A673 (cell line): ENCODE measurements around the gene FGF16. TPM values are rescaled to one million over a fixed set of nuclear protein-coding genes. Genes with fewer than 3 reads are reported as not detected.

ENCODE experiments used
- BruUV-seq: library from RNA; stranded (reverse); fragments of 400-500 nt; replicated peaks from 2 replicates; lab custom pipeline; 2021; lab: Mats Ljungman, UMichigan
- CTCF ChIA-PET: fragments of 300-600 bp; sonication (Branson Sonifier 250); formaldehyde crosslinking; loops from one replicate; lab custom pipeline; 2022; ENCODE audit warnings: antibody characterized with exemption; lab: Charles Lee
- POLR2A ChIA-PET: fragments of 300-600 bp; sonication (Branson Sonifier 250); formaldehyde crosslinking; loops from one replicate; lab custom pipeline; 2022; ENCODE audit warnings: antibody characterized with exemption; ENCODE audit not compliant: low non-redundant PET; lab: Charles Lee
- DNase-seq: peaks from one replicate; pipeline ENCODE4 v3.0.0-alpha.2; 2015; ENCODE audit warnings: low spot score
- H3K27ac ChIP-seq: fragments of 200-600 bp; sonication (generic); 2 replicates; pipeline ENCODE4 v1.5.1; 2016; ENCODE audit warnings: mixed run types, low read depth, mild to moderate bottlenecking, mixed read lengths, antibody characterized with exemption, low read length; ENCODE audit not compliant: poor library complexity, severe bottlenecking
- H3K27me3 ChIP-seq: fragments of 200-600 bp; sonication (generic); replicated peaks from 2 replicates; pipeline ENCODE4 v1.6.1; 2017; ENCODE audit warnings: mixed run types, low read depth, mild to moderate bottlenecking, mixed read lengths, antibody characterized with exemption, low read length; ENCODE audit not compliant: insufficient read depth, poor library complexity
- H3K36me3 ChIP-seq: fragments of 200-600 bp; sonication (generic); 2 replicates; pipeline ENCODE4 v1.6.1; 2016; ENCODE audit warnings: mixed run types, mild to moderate bottlenecking, mixed read lengths, antibody characterized with exemption, low read length; ENCODE audit not compliant: insufficient read depth, poor library complexity, severe bottlenecking
- H3K4me1 ChIP-seq: fragments of 200-600 bp; sonication (generic); 2 replicates; pipeline ENCODE4 v1.6.1; 2017; ENCODE audit warnings: mixed run types, mild to moderate bottlenecking, mixed read lengths, antibody characterized with exemption, low read length; ENCODE audit not compliant: insufficient read depth, poor library complexity, severe bottlenecking
- H3K4me3 ChIP-seq: fragments of 200-600 bp; sonication (generic); 2 replicates; pipeline ENCODE4 v1.5.1; 2016; ENCODE audit warnings: low read depth, mixed run types, mild to moderate bottlenecking, mixed read lengths, low read length; ENCODE audit not compliant: poor library complexity, severe bottlenecking
- H3K9me3 ChIP-seq: fragments of 200-600 bp; sonication (generic); 2 replicates; pipeline ENCODE4 v1.6.1; 2016; ENCODE audit warnings: mixed run types, low read depth, mild to moderate bottlenecking, mixed read lengths, antibody characterized with exemption, low read length; ENCODE audit not compliant: poor library complexity, severe bottlenecking
- EZH2 ChIP-seq: fragments of 200-600 bp; sonication (generic); IDR thresholded peaks from 2 replicates; pipeline ENCODE4 v1.6.1; 2017; ENCODE audit warnings: borderline replicate concordance, low read depth, mild to moderate bottlenecking, mixed read lengths, antibody characterized with exemption, low read length; ENCODE audit not compliant: poor library complexity, severe bottlenecking
- intact Hi-C: fragments of 100-400 bp; cut with micrococcal nuclease; formaldehyde crosslinking; loops from one replicate; pipeline ENCODE4 v1.10.0; 2022; ENCODE audit not compliant: unreplicated experiment
- total RNA-seq: library from RNA; stranded (reverse); gene quantifications from 2 replicates; pipeline ENCODE4 v1.2.3, GENCODE V29; 2021
- TF ChIP-seq, protein P1 (sequence below): fragments of 300-800, 200-600 bp; sonication (generic); conservative IDR thresholded peaks from 2 replicates; pipeline ENCODE4 v1.5.1; 2017; ENCODE audit warnings: low read depth, mild to moderate bottlenecking, antibody characterized with exemption, low read length, moderate library complexity, mixed read lengths

FGF16 gene
- total RNA-seq, 1 experiment from 2014 or later = not detected

DNA sequence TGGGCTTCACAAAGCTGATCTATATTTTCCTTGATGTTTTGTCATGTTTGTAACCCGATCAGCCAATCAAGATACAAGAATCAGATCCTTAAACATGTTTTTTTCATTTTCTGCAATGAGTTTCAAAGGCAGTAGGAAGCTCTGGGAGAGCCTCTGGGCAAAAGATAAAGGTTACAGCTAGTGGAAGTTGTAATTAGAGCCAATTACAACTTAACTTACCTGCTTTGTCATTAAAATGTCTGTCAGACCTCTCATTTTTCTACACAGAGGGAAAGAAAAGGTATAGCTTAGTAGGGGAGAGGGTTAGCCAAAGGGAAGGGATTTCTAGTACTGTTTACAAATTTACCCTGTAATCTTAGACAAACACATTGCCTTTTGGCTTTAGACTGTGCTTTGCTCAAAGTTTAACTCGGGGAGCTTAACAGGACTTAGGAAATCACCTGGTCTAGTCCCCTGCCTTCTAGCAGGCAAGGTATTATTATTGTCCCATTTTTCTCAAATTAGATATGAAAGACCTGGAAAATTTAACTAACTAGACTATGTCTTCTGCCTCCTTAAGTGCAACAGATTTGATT is 55.8 kb downstream of the FGF16 start:
- POLR2A ChIA-PET = no interaction called here
- Histone ChIP-seq H3K4me3 (no peak overlapping the region), H3K27me3 (no peaks in the 10 kb centered on the region), H3K27ac (no peak overlapping the region), H3K4me1 (peaks cover 11% of the 10 kb centered on the region), H3K9me3 (no peaks in the 10 kb centered on the region), H3K36me3 (no peaks in the 10 kb centered on the region)
- intact Hi-C loops = no loop called here
- no TSS peak for BruUV-seq
- TF ChIP-seq, protein P1, sequence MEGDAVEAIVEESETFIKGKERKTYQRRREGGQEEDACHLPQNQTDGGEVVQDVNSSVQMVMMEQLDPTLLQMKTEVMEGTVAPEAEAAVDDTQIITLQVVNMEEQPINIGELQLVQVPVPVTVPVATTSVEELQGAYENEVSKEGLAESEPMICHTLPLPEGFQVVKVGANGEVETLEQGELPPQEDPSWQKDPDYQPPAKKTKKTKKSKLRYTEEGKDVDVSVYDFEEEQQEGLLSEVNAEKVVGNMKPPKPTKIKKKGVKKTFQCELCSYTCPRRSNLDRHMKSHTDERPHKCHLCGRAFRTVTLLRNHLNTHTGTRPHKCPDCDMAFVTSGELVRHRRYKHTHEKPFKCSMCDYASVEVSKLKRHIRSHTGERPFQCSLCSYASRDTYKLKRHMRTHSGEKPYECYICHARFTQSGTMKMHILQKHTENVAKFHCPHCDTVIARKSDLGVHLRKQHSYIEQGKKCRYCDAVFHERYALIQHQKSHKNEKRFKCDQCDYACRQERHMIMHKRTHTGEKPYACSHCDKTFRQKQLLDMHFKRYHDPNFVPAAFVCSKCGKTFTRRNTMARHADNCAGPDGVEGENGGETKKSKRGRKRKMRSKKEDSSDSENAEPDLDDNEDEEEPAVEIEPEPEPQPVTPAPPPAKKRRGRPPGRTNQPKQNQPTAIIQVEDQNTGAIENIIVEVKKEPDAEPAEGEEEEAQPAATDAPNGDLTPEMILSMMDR = no peak
- TF ChIP-seq EZH2 = no peak
- CTCF ChIA-PET = no interaction called here
- no peak for DNase-seq

DNA sequence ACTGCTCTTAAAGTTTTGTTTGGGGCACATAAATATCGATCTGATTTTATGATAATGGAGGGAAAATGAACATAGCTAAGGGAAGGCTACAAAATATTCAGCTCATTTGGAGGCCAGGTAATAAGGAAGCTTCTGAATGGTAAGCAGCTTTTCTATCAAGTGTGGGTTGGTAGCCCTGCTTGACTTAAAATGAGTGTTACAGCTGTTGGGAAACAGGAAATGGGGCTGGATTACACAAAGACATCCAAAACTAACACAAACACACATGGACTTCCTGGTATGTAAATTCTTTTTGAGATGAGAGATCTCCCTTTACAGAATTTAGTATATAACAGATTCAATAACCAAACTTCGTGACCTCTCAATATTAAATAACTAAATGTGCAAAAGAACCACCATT is 58.0 kb downstream of the FGF16 start:
- H3K36me3 ChIP-seq = peaks cover under 1% of the 10 kb centered on the region
- peak; percentile 53 for DNase-seq
- CTCF ChIA-PET = no interaction called here
- H3K4me3 ChIP-seq = no peak overlapping the region
- no peak for TF ChIP-seq EZH2
- TF ChIP-seq, protein P1 = no peak
- POLR2A ChIA-PET = interaction anchor here (0.9 kb wide), 1 partner anchor 11 kb away, joined by 5 read pairs; no protein-coding TSS in a partner anchor
- H3K27ac ChIP-seq = no peak overlapping the region
- H3K27me3 ChIP-seq = no peaks in the 10 kb centered on the region
- BruUV-seq = no TSS peak
- intact Hi-C loops = no loop called here
- no peaks in the 10 kb centered on the region for H3K9me3 ChIP-seq
- peaks cover 11% of the 10 kb centered on the region for H3K4me1 ChIP-seq
